EH (cell line): ENCODE data around the gene FAM241A.
"Not testable (repeated sequence)": the region's sequence is repeated elsewhere in the genome, so short reads cannot be mapped to it uniquely, and the experiment has no call there.

ENCODE experiments used
- DNase-seq: peaks from one replicate; pipeline ENCODE4 v3.0.0-alpha.2; 2015; ENCODE audit warnings: low read depth

Gene FAM241A

GRCh38 chr4:112145326-112145789, at the start of gene FAM241A:
Gene FAM241A, plus strand, starts transcription at chr4:112145454. Its CDS starts 127 bp downstream, at chr4:112145581.
- DNase-seq = peak; percentile 80

DNA sequence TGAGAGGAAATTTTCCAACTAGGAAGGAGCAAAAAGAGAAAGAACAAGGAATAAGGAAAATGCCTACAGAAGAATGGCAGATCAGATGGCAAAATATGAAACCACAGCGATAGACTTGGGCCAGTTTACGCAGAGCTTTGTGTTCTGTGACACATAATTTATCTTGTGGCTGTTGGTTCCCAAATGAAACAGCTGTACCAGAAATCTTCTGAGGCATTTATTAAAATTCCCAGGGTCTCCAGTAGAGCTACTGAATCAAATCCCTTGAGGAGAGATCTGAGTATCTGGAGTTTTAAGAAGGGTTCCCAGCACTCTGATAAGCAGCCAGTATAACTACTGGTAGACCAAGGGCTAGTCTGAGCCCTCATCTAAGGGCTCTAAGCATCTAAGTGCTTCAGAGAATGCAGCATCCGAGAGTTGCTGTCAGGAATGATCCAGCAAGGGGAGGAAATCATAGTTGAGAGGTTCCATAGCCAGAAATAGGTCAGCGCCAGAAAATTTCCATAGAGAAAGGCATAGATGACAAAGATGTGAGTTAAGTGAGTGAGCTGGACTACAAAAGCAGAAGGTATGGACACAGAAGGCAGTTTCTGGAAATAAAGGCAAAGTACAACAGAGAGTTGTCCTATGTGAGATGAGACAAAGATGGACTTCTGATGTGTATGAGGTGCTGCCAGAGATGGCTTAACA, 46.3 kb upstream of the FAM241A start:
- no peak for DNase-seq

DNA sequence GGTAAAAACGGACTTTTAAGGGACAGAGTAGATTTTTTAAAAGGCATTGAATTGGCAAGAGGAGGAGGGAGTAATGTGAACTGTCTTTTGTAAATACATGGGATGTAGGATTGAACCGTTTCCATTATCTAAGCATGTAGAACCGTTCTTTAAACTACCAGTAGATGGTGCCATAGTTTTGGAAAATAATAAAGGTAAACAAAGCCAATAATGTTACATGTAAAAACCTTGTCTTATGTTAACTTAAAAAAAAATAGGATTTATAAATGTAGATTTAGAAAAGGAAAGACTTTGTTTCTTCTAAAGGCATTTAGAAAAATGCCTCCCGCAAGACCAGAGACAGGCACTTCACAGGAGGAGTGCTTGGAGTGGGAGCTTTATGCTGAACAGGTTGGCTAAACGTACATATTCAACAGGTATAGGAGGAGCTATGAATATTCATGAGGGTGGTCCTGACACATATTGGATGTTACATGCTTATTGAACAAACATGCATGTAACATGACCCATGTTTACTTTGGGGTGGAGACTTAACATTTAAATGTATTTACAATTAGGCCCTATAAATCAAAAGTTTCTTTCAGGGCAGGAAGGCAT, 45.5 kb upstream of the FAM241A start:
- peak; percentile 67 for DNase-seq

DNA sequence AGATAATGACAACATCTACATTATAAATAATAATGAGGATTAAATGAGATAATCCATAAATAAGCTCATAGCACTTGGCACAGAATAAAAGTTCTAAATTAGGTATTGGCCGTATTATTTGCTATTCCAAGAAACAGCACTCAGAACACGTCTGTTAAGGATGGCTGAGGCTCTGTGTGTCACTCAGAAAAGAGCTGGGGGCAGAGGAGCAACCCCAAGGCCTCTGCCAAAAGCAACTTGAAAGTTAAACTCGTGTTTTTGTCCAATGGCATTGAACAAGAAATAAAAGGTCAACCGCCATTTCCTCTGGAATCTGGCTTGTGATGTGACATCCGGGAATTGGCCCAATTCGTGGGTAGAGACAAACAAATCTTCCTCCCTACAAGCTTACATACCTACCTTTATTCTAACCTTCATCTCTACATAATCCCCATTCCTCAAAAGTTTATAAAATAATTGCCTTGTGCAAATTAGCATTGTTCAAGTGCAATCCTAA, 42.3 kb upstream of the FAM241A start:
- no peak for DNase-seq

GRCh38 chr4:112105201-112105969, 39.9 kb upstream of the FAM241A start:
- no peak for DNase-seq

DNA sequence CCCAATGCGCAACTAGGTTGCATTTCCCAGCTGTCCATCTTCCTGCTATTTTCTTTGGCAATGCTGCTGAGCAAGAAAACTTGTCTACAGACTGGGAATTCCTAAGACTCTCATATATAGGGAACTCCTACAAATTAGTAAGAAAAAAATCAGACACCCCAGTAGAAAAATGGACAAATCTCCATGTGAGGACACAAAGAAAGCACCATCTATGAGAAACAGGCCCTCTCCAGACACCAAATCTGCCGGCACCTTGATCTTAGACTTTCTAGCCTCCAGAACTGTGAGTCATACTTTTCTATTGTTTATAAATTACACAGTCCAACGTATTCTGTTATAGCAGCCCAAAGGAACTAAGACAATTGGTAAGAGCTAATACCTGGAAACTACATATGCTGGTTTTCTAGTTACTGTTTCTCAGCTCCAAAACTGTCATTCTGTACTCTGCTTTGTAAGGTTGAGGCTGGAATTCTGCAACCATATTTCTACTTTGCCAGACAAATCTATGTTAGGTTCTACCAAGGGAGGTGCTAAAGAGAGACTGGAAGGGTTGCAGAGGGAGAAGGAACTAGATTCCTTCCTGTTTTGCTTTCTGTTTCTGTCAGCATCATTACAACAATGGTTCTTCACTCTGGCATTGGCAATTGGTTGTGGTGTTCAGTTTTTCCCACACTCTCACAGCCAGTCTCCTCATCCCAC, 35.7 kb upstream of the FAM241A start:
- DNase-seq = peak; percentile 31

GRCh38 chr4:112110059-112110425, 35.2 kb upstream of the FAM241A start:
- no peak for DNase-seq

DNA sequence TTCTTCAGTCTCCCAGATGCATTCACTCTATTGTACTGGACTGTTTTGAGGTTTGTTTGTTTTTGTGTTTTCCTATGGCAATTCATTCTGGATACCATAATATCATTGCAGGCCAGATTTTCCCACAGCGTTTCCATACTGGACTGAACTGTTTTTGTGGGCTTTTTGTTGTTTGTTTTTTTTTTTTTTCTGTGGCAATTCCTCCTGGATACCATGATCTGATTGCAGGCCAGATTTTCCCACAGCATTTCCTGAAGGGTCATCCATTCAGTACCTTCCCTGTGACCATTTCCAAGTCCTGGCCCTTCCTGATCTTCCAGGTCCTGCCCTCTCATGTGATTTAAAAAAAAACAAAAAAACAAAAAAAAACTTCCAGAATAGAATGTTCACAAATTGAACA, 33.9 kb upstream of the FAM241A start:
- no peak for DNase-seq

GRCh38 chr4:112112095-112112494, 33.2 kb upstream of the FAM241A start:
- DNase-seq = not testable (repeated sequence)

DNA sequence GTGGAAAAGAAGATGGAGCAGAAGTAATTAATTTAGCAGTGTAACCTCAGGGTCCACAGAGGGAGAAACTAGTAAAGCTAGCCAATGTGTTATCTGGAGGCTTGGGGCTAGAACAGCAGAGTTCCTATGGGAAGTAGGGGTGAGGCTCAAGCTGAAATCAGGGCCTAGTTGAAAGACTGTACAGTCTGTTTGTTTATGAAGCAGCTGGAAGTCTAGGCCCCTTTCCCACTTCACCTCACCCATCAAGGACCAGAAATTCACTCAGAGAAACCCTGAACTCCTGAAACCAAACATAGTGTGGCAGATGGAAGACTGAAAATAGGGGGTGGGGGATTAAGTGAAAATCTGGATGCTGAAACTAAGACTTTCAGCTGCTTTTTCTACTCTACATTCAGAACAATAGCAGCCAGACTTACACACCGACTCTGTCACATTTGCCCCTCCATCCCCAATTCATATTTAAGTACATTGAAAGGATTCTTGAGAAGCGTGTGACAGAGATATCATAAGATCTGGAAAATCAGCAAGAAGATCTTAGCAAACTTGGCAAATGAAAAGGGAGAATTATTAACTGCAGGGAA, 32.6 kb upstream of the FAM241A start:
- DNase-seq = no peak

DNA sequence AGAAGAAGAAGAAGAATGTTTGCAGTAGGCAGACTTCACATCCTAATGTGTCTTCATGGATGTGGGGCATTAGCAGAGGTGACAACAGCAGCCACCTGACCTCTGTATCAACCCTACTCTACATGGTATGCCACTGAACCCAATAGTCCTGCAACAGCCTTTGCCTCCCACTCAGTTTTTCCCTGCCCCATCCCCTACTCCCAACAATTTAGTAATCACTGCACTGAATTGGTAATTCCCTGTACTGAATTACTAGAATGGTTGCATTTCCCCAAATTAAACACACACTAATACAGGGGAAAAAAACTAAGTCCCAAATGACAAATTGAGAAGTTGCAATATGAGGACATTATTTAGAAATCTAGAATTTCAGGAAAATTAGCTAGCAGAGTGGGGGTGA, 31.4 kb upstream of the FAM241A start:
- DNase-seq = no peak

- no peak for DNase-seq
These were observed 30.8 kb upstream of the FAM241A start for GRCh38 chr4:112114452-112114851.

DNA sequence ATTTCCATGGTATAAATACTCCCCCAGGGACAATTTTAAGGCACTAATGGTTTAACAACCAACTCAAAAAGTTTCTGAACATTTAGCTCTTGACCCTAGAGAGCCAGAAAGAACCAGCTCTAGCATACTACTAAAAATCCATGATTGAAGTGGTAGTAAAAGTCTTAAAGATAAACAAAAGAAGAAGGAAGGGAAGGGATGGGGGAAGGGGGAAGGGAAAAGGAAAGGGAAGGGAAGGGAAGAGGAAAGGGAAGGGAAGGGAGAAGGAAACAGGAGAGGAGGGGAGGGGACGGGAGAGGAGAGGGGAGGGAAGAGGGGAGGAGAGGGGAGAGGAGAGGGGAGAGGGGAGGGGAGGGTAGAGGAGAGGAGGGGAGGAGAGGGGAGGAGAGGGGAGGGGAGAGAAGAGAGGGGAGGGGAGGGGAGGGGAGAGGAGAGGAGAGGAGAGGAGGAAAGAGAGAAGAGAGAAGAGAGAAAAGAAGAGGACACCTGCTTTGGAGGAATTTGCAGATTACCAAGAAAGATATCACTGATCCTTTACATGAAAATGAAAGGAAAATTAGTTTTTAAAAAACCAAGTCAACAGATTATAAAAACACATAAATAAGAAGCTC, 26.4 kb upstream of the FAM241A start:
- DNase-seq = no peak

GRCh38 chr4:112119353-112119783, 25.9 kb upstream of the FAM241A start:
- DNase-seq = no peak

GRCh38 chr4:112120021-112120420, 25.2 kb upstream of the FAM241A start:
- no peak for DNase-seq

GRCh38 chr4:112125416-112125815, 19.8 kb upstream of the FAM241A start:
- peak; percentile 33 for DNase-seq

- peak; percentile 23 for DNase-seq
These were observed 18.1 kb upstream of the FAM241A start for GRCh38 chr4:112127048-112127637.

- peak; percentile 38 for DNase-seq
These were observed 17.5 kb upstream of the FAM241A start for GRCh38 chr4:112127803-112128202.

DNA sequence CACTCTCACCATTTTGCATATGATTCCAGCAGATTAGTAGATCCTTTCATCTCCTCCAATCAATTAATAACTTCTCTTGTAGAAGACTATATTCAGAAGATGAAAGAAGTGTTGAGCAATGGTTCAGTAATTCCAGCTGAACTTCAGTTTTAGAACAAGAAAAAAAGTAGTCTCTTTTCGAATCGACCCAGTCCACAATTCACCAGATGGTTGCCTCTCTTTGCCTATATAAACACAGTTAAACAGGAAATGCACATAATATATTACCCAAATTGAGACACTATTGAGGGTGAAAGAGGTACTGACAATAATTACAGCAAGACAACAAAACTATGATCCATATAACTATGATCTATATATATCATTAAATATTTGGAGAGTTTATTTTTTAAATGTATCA, 16.8 kb upstream of the FAM241A start:
- DNase-seq = no peak

DNA sequence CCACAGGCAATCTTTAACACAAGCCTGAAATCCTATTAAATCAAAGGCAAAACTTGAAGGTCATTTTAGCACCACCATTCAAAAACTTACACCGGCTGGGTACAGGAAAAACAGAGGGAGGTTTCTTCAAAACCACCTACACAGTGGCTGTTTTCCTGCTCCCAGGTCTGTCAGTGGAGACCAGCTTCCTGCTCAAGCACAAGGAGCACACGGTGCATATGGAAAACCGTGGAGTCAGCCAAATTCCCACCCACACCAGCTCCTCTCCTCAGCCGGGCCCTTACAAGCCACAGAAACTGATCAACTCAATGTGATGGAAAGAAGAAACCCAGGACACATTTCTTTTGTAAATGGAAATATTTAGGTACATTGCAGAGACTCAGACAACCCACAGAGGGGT, 14.3 kb upstream of the FAM241A start:
- DNase-seq = peak; percentile 9

DNA sequence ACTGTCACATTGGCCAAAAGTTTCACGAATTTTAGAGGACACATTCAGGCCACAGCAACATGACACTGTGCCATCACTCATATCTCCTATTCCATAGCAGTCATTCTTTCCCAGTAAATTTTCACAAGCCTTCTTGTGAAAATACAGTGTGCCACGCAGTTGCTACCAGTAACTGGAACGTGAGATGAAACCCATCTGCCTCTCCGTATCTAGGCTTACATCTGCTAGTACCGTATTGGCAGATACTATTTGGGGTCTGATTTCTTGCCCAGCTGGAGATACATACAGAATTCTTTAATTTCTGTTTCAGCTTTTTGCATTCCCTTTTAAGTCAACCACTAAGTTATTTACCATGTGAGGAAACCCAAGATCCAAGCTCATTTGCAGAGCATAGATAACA, 8.7 kb upstream of the FAM241A start:
- no peak for DNase-seq
